Measurements from ENCODE around the gene PCDHGA9.
"Not testable (repeated sequence)": the region's sequence is repeated elsewhere in the genome, so short reads cannot be mapped to it uniquely, and the experiment has no call there.

- not testable (repeated sequence) for TF ChIP-seq POLR2A, EP300 (IDR thresholded peaks at IDR 0.05)
- TF ChIP-seq CTCF (IDR thresholded peaks at IDR 0.05): peak in 2 of 5 experiments; percentile 17 to 29
Observed at GRCh38 chr5:141387557-141388311, 14.8 kb upstream of the PCDHGA9 start, which contains the start of gene PCDHGB4.

Data from tibial nerve (tissue), 4 donors.